Transverse colon (tissue), 3 donors: ENCODE data around the gene IPO4.

Source experiments
- CTCF ChIP-seq, 5 experiments: fragments of 200-600 bp in 3 of 5; fragments of 450-650 bp in 2 of 5; sonication (generic) in 3 of 5; IDR thresholded peaks; 1 replicate in 2 of 5; 2 replicates in 3 of 5; pipeline ENCODE4 v1.5.1; 2016 to 2017; ENCODE audit warnings: antibody characterized with exemption in 5 of 5, inconsistent platforms in 3 of 5, mild to moderate bottlenecking in 2 of 5, moderate library complexity in 1 of 5
- EP300 ChIP-seq: sonication (generic); formaldehyde crosslinking; IDR thresholded peaks from one replicate; pipeline ENCODE4 v1.6.1; 2017; ENCODE audit warnings: antibody characterized with exemption, low read depth
- POLR2A ChIP-seq: fragments of 450-650 bp; IDR thresholded peaks from one replicate; pipeline ENCODE4 v1.6.1; 2016; ENCODE audit warnings: antibody characterized with exemption, mild to moderate bottlenecking, moderate library complexity

- no peak for TF ChIP-seq CTCF (IDR thresholded peaks at IDR 0.05)
- no peak for TF ChIP-seq EP300
- no peak for TF ChIP-seq POLR2A
Observed at GRCh38 chr14:24206260-24207103, 17.9 kb upstream of the IPO4 start.
